Measurements from ENCODE around the gene RNASEH2C.

Gene RNASEH2C

DNA sequence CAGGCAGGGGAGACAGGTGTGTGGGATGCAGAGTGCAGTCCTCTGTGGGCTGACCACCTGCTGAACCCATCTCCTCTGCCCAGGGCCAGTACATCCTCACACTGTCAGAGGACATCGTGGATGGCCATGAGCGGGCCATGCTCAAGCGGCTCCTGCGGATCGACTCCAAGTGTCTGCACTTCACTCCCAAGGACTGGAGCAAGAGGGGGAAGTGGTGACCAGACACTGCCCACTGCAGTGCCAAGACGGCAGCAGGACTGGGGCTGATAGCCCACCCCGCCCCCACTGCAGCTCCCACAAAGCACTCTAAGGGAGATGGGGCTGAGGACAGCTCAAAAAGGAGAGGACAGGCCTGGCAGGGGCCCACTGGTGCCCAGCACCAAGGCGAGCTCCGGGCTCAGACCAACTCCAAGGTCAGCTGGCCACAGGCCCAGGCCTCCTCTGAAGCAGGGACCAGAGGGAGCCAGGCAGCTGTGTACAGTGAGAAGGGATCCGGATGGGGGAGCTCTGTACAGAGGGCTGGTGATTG lies 1.6 kb downstream of the RNASEH2C start:
- peak overlapping the region in 1 of 5 donors; percentile 92 for H3K4me3 ChIP-seq (ENCODE audit: low read depth in 1 of 5, low read length in 5 of 5)
- peaks cover 0 to 55% (median 50%) of the 10 kb centered on the region in 5 donors for H3K36me3 ChIP-seq (ENCODE audit: control insufficient read depth in 5 of 5, insufficient read depth in 5 of 5, low read length in 5 of 5)
- H3K9ac ChIP-seq (ENCODE audit: low read length in 5 of 5), result peak overlapping the region in 3 of 5 donors; percentile 87 to 95 (median 95)
- no peaks in the 10 kb centered on the region for H3K27me3 ChIP-seq (ENCODE audit: control insufficient read depth in 5 of 5, insufficient read depth in 4 of 5, low read length in 5 of 5)
- H3K27ac ChIP-seq (ENCODE audit: low read depth, low read length), result no peak overlapping the region
- H3K4me1 ChIP-seq (ENCODE audit: control insufficient read depth in 5 of 5, insufficient read depth in 5 of 5, low read length in 5 of 5), result peaks cover 9 to 29% (median 18%) of the 10 kb centered on the region in 5 donors
- H3K9me3 ChIP-seq (ENCODE audit: control insufficient read depth in 5 of 5, low read length in 5 of 5), result no peaks in the 10 kb centered on the region

GRCh38 chr11:65718531-65718930 lies 2.1 kb downstream of the RNASEH2C start:
- Histone ChIP-seq H3K4me3 (ENCODE audit: low read depth in 1 of 5, low read length in 5 of 5) (no peak overlapping the region), H3K36me3 (ENCODE audit: control insufficient read depth in 5 of 5, insufficient read depth in 5 of 5, low read length in 5 of 5) (peaks cover 0 to 60% (median 55%) of the 10 kb centered on the region in 5 donors), H3K4me1 (ENCODE audit: control insufficient read depth in 5 of 5, insufficient read depth in 5 of 5, low read length in 5 of 5) (peaks cover 9 to 29% (median 18%) of the 10 kb centered on the region in 5 donors), H3K9me3 (ENCODE audit: control insufficient read depth in 5 of 5, low read length in 5 of 5) (no peaks in the 10 kb centered on the region), H3K27me3 (ENCODE audit: control insufficient read depth in 5 of 5, insufficient read depth in 4 of 5, low read length in 5 of 5) (no peaks in the 10 kb centered on the region), H3K9ac (ENCODE audit: low read length in 5 of 5) (peak overlapping the region in 2 of 5 donors; percentile 87 to 95), H3K27ac (ENCODE audit: low read depth, low read length) (no peak overlapping the region)

GRCh38 chr11:65717906-65718305 lies 2.7 kb downstream of the RNASEH2C start:
- Histone ChIP-seq H3K9me3 (ENCODE audit: control insufficient read depth in 5 of 5, low read length in 5 of 5) (no peaks in the 10 kb centered on the region), H3K27me3 (ENCODE audit: control insufficient read depth in 5 of 5, insufficient read depth in 4 of 5, low read length in 5 of 5) (no peaks in the 10 kb centered on the region), H3K36me3 (ENCODE audit: control insufficient read depth in 5 of 5, insufficient read depth in 5 of 5, low read length in 5 of 5) (peaks cover 0 to 66% (median 60%) of the 10 kb centered on the region in 5 donors), H3K4me3 (ENCODE audit: low read depth in 1 of 5, low read length in 5 of 5) (no peak overlapping the region), H3K27ac (ENCODE audit: low read depth, low read length) (no peak overlapping the region), H3K4me1 (ENCODE audit: control insufficient read depth in 5 of 5, insufficient read depth in 5 of 5, low read length in 5 of 5) (peaks cover 9 to 33% (median 24%) of the 10 kb centered on the region in 5 donors), H3K9ac (ENCODE audit: low read length in 5 of 5) (peak overlapping the region in 1 of 5 donors; percentile 87)

DNA sequence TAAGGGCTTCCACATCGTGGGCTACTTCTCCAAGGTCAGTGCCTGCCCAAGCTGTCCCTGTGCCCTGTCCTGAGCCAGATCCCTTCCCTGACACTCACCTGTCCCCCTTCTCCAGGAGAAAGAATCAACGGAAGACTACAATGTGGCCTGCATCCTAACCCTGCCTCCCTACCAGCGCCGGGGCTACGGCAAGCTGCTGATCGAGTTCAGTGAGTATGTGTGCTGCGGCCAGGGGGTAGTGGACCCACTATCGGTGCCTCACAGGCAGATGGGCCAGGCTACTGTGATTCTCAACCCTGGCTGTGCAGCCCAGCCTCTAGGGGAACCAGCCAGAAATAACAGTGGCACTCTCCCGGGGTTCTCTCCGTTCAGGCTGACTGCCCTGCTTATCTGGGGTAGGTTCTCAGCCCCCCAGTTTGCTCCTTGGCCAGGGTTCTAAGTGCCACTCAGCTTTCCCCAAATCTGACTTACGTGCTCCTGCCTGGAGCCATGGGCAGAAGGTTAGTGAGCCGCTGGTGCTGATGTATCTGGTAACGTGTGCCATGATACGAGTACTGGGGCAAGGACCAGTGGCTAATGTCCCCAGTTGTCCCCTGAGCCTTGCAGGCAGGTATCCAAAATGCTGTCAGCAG lies 3.7 kb downstream of the RNASEH2C start:
- H3K9ac ChIP-seq (ENCODE audit: low read length in 5 of 5), result no peak overlapping the region
- no peak overlapping the region for H3K4me3 ChIP-seq (ENCODE audit: low read depth in 1 of 5, low read length in 5 of 5)
- peaks cover 12 to 39% (median 30%) of the 10 kb centered on the region in 5 donors for H3K4me1 ChIP-seq (ENCODE audit: control insufficient read depth in 5 of 5, insufficient read depth in 5 of 5, low read length in 5 of 5)
- no peaks in the 10 kb centered on the region for H3K9me3 ChIP-seq (ENCODE audit: control insufficient read depth in 5 of 5, low read length in 5 of 5)
- peaks cover 0 to 66% (median 60%) of the 10 kb centered on the region in 5 donors for H3K36me3 ChIP-seq (ENCODE audit: control insufficient read depth in 5 of 5, insufficient read depth in 5 of 5, low read length in 5 of 5)
- H3K27me3 ChIP-seq (ENCODE audit: control insufficient read depth in 5 of 5, insufficient read depth in 4 of 5, low read length in 5 of 5), result no peaks in the 10 kb centered on the region
- no peak overlapping the region for H3K27ac ChIP-seq (ENCODE audit: low read depth, low read length)

DNA sequence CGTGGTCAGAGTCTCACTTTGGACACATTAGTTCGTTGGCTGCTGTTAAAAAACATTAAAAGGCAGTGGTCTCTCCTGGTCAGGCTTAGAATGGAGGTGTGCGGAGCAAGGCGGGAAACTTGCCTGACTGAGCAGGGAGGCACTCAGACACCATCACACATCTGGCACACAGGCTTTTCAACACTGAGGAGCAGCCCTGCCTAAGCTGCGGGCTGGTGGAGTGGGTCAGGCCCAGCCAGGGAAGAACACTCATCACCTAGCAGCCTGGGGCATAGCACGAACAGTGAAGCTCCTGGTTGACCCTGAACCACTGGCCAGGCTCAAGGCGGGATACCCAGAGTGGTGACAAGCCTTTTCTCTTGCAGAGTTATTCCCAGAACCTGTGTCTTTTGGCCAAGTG lies 4.3 kb downstream of the RNASEH2C start:
- Histone ChIP-seq H3K27me3 (ENCODE audit: control insufficient read depth in 5 of 5, insufficient read depth in 4 of 5, low read length in 5 of 5) (no peaks in the 10 kb centered on the region), H3K27ac (ENCODE audit: low read depth, low read length) (no peak overlapping the region), H3K9me3 (ENCODE audit: control insufficient read depth in 5 of 5, low read length in 5 of 5) (no peaks in the 10 kb centered on the region), H3K9ac (ENCODE audit: low read length in 5 of 5) (no peak overlapping the region), H3K4me3 (ENCODE audit: low read depth in 1 of 5, low read length in 5 of 5) (no peak overlapping the region), H3K36me3 (ENCODE audit: control insufficient read depth in 5 of 5, insufficient read depth in 5 of 5, low read length in 5 of 5) (peaks cover 0 to 66% (median 60%) of the 10 kb centered on the region in 5 donors), H3K4me1 (ENCODE audit: control insufficient read depth in 5 of 5, insufficient read depth in 5 of 5, low read length in 5 of 5) (peaks cover 12 to 42% (median 30%) of the 10 kb centered on the region in 5 donors)

- H3K4me1 ChIP-seq (ENCODE audit: control insufficient read depth in 5 of 5, insufficient read depth in 5 of 5, low read length in 5 of 5), result peaks cover 7 to 36% (median 25%) of the 10 kb centered on the region in 5 donors
- H3K9me3 ChIP-seq (ENCODE audit: control insufficient read depth in 5 of 5, low read length in 5 of 5), result no peaks in the 10 kb centered on the region
- no peak overlapping the region for H3K4me3 ChIP-seq (ENCODE audit: low read depth in 1 of 5, low read length in 5 of 5)
- no peak overlapping the region for H3K27ac ChIP-seq (ENCODE audit: low read depth, low read length)
- no peaks in the 10 kb centered on the region for H3K27me3 ChIP-seq (ENCODE audit: control insufficient read depth in 5 of 5, insufficient read depth in 4 of 5, low read length in 5 of 5)
- no peak overlapping the region for H3K9ac ChIP-seq (ENCODE audit: low read length in 5 of 5)
- H3K36me3 ChIP-seq (ENCODE audit: control insufficient read depth in 5 of 5, insufficient read depth in 5 of 5, low read length in 5 of 5), result peaks cover 0 to 65% (median 60%) of the 10 kb centered on the region in 5 donors
Measured at GRCh38 chr11:65714433-65714832, 6.2 kb downstream of the RNASEH2C start.

DNA sequence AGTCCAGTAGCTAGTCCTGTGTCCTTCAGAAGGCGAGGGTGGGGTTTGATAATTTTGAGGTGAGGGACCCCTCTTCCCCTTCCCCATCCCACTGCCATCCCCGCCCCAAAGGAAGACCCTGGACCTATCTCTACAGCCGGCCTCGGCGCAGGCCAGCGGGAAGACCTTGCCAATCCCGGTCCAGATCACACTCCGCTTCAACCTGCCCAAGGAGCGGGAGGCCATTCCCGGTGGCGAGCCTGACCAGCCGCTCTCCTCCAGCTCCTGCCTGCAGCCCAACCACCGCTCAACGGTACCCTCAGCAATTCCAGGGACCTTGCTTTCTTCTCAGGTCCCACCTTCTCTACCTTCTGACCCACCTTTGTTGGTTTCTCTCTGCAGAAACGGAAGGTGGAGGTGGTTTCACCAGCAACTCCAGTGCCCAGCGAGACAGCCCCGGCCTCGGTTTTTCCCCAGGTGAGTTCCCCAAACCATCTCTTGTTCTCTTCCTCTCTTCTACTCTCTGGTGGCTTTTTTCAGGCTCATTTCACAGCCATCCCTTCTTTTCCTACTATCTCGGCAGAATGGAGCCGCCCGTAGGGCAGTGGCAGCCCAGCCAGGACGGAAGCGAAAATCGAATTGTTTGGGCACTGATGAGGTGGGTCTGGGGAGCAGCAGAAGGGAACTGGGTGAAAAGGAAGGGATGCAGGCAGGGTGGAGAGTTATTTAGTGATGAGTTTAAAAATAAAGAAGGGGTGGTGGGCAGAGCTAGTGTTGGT lies 7.2 kb downstream of the RNASEH2C start:
- H3K4me1 ChIP-seq (ENCODE audit: control insufficient read depth in 5 of 5, insufficient read depth in 5 of 5, low read length in 5 of 5), result peaks cover 5 to 25% (median 16%) of the 10 kb centered on the region in 5 donors
- peak overlapping the region in 3 of 5 donors; percentile 47 to 95 (median 91) for H3K9ac ChIP-seq (ENCODE audit: low read length in 5 of 5)
- H3K27ac ChIP-seq (ENCODE audit: low read depth, low read length), result peak overlapping the region; percentile 99
- H3K27me3 ChIP-seq (ENCODE audit: control insufficient read depth in 5 of 5, insufficient read depth in 4 of 5, low read length in 5 of 5), result no peaks in the 10 kb centered on the region
- H3K36me3 ChIP-seq (ENCODE audit: control insufficient read depth in 5 of 5, insufficient read depth in 5 of 5, low read length in 5 of 5), result peaks cover 0 to 54% (median 50%) of the 10 kb centered on the region in 5 donors
- peak overlapping the region in 2 of 5 donors; percentile 80 to 92 for H3K4me3 ChIP-seq (ENCODE audit: low read depth in 1 of 5, low read length in 5 of 5)
- no peaks in the 10 kb centered on the region for H3K9me3 ChIP-seq (ENCODE audit: control insufficient read depth in 5 of 5, low read length in 5 of 5)

GRCh38 chr11:65712633-65713076 lies 7.9 kb downstream of the RNASEH2C start:
- Histone ChIP-seq H3K36me3 (ENCODE audit: control insufficient read depth in 5 of 5, insufficient read depth in 5 of 5, low read length in 5 of 5) (peaks cover 0 to 47% (median 42%) of the 10 kb centered on the region in 5 donors), H3K9me3 (ENCODE audit: control insufficient read depth in 5 of 5, low read length in 5 of 5) (no peaks in the 10 kb centered on the region), H3K27me3 (ENCODE audit: control insufficient read depth in 5 of 5, insufficient read depth in 4 of 5, low read length in 5 of 5) (no peaks in the 10 kb centered on the region), H3K4me1 (ENCODE audit: control insufficient read depth in 5 of 5, insufficient read depth in 5 of 5, low read length in 5 of 5) (peaks cover 4 to 19% (median 16%) of the 10 kb centered on the region in 5 donors), H3K27ac (ENCODE audit: low read depth, low read length) (peak overlapping the region; percentile 99), H3K4me3 (ENCODE audit: low read depth in 1 of 5, low read length in 5 of 5) (peak overlapping the region; percentile 79 to 92 (median 84)), H3K9ac (ENCODE audit: low read length in 5 of 5) (peak overlapping the region; percentile 52 to 95 (median 91))

- peaks cover 4 to 19% (median 16%) of the 10 kb centered on the region in 5 donors for H3K4me1 ChIP-seq (ENCODE audit: control insufficient read depth in 5 of 5, insufficient read depth in 5 of 5, low read length in 5 of 5)
- peaks cover 0 to 40% (median 36%) of the 10 kb centered on the region in 5 donors for H3K36me3 ChIP-seq (ENCODE audit: control insufficient read depth in 5 of 5, insufficient read depth in 5 of 5, low read length in 5 of 5)
- peak within 1 kb of the TSS; percentile 88 to 95 (median 92) for H3K9ac ChIP-seq (ENCODE audit: low read length in 5 of 5)
- H3K9me3 ChIP-seq (ENCODE audit: control insufficient read depth in 5 of 5, low read length in 5 of 5), result no peaks in the 10 kb centered on the region
- peak within 1 kb of the TSS; percentile 79 to 92 (median 84) for H3K4me3 ChIP-seq (ENCODE audit: low read depth in 1 of 5, low read length in 5 of 5)
- peak within 1 kb of the TSS; percentile 99 for H3K27ac ChIP-seq (ENCODE audit: low read depth, low read length)
- no peaks in the 10 kb centered on the region for H3K27me3 ChIP-seq (ENCODE audit: control insufficient read depth in 5 of 5, insufficient read depth in 4 of 5, low read length in 5 of 5)
Measured at GRCh38 chr11:65711785-65712632, 8.6 kb downstream of the RNASEH2C start, which contains the start of gene KAT5. Gene KAT5, plus strand, starts transcription at chr11:65712252. Its CDS starts 16 bp downstream, at chr11:65712268.
